ENCODE data around the gene PPP2R2B.

The PPP2R2B gene

DNA sequence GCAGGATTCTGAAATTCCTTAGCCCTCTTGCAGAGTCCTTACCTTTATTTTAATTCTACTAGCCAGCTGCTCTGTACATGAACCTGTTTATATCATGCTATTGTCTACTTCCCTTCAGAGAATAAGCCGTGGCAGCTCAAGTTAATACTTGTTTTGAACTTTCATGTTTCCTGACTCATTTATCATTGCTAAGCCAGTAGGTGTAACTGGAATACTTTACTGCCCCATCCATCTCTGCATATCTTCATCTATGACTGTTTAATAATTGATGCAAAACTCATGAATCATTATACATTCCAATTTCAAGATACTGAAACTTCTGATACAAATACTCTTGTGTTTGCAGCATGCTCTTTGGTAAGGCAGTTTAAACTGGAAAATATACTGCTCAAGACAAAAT lies 174.7 kb downstream of the PPP2R2B start:
- TF ChIP-seq CREB5 (CRISPR knock-in tag; IDR thresholded peaks at IDR 0.05; ENCODE audit: low read depth) (0 out of 2 replicates have a peak, but pooled peaks have one; percentile 13), RARB (CRISPR knock-in tag; IDR thresholded peaks at IDR 0.05) (0 out of 2 replicates have a peak, but pooled peaks have one; percentile 73), ISL1 (CRISPR knock-in tag; IDR thresholded peaks at IDR 0.05) (peak; percentile 94), PPARA (CRISPR knock-in tag; IDR thresholded peaks at IDR 0.05; ENCODE audit: borderline replicate concordance) (no peak), TOX (CRISPR knock-in tag; IDR thresholded peaks at IDR 0.05; ENCODE audit: borderline replicate concordance) (peak; percentile 86)

DNA sequence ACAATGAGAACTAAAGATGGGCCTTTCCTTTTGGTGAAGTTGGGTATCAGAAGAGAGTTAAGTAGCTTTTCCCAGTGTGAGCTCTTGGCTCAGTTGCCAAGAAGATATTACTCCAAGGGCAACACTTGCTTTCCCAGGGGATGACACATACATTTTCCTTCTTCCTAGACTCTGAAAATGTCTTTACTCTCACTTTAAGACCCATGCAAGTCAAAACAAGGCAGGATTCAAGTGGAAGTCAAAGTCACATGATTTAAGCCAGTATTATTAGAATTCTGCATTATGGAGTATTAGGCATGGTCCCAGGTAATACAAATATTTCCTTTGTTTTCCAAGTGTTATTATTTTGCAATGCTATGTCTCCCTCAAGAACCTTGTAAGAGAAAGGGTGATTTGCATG lies 175.1 kb downstream of the PPP2R2B start:
- TF ChIP-seq ZC3H10 (CRISPR knock-in tag; IDR thresholded peaks at IDR 0.05): no peak
- TF ChIP-seq ZNF8 (CRISPR knock-in tag; IDR thresholded peaks at IDR 0.05): no peak
- no peak for TF ChIP-seq ZNF70 (CRISPR knock-in tag; IDR thresholded peaks at IDR 0.05)
- TF ChIP-seq TOX (CRISPR knock-in tag; IDR thresholded peaks at IDR 0.05; ENCODE audit: borderline replicate concordance): no peak
- no peak for TF ChIP-seq CSDC2 (CRISPR knock-in tag; IDR thresholded peaks at IDR 0.05)
- no peak for TF ChIP-seq ZFP30 (CRISPR knock-in tag; IDR thresholded peaks at IDR 0.05)
- TF ChIP-seq BACH2 (CRISPR knock-in tag; IDR thresholded peaks at IDR 0.05; ENCODE audit: borderline replicate concordance): no peak
- no peak for TF ChIP-seq ARNTL (CRISPR knock-in tag; IDR thresholded peaks at IDR 0.05; ENCODE audit: borderline replicate concordance, low read depth)
- ATAC-seq: peak; percentile 13; the same call in 1 of the 3 replicates

More for the DNA sequence above, 174.7 kb downstream of the PPP2R2B start:
- peak; percentile 86 for ATAC-seq

- TF ChIP-seq TOX (CRISPR knock-in tag; IDR thresholded peaks at IDR 0.05; ENCODE audit: borderline replicate concordance): no peak
- no peak for TF ChIP-seq ZFP3 (CRISPR knock-in tag; IDR thresholded peaks at IDR 0.05)
- no peak for TF ChIP-seq PPARA (CRISPR knock-in tag; IDR thresholded peaks at IDR 0.05; ENCODE audit: borderline replicate concordance)
- no peak for TF ChIP-seq SNAI2 (CRISPR knock-in tag; IDR thresholded peaks at IDR 0.05)
- TF ChIP-seq RARB (CRISPR knock-in tag; IDR thresholded peaks at IDR 0.05): no peak
- no peak for TF ChIP-seq ZNF8 (CRISPR knock-in tag; IDR thresholded peaks at IDR 0.05)
- no peak for ATAC-seq
Observed at GRCh38 chr5:146699664-146700418, 178.7 kb downstream of the PPP2R2B start.

GRCh38 chr5:146699138-146699537 lies 179.4 kb downstream of the PPP2R2B start:
- ATAC-seq: no peak
- TF ChIP-seq, protein P1, sequence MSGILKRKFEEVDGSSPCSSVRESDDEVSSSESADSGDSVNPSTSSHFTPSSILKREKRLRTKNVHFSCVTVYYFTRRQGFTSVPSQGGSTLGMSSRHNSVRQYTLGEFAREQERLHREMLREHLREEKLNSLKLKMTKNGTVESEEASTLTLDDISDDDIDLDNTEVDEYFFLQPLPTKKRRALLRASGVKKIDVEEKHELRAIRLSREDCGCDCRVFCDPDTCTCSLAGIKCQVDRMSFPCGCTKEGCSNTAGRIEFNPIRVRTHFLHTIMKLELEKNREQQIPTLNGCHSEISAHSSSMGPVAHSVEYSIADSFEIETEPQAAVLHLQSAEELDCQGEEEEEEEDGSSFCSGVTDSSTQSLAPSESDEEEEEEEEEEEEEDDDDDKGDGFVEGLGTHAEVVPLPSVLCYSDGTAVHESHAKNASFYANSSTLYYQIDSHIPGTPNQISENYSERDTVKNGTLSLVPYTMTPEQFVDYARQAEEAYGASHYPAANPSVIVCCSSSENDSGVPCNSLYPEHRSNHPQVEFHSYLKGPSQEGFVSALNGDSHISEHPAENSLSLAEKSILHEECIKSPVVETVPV (CRISPR knock-in tag; IDR thresholded peaks at IDR 0.05): no peak
- TF ChIP-seq TCF4 (CRISPR knock-in tag; IDR thresholded peaks at IDR 0.05; ENCODE audit: borderline replicate concordance) (no peak), PATZ1 (CRISPR knock-in tag; IDR thresholded peaks at IDR 0.05; ENCODE audit: borderline replicate concordance) (no peak), ZNF8 (CRISPR knock-in tag; IDR thresholded peaks at IDR 0.05) (no peak), ZC3H10 (CRISPR knock-in tag; IDR thresholded peaks at IDR 0.05) (no peak), ESRRG (CRISPR knock-in tag; IDR thresholded peaks at IDR 0.05) (no peak), CREB5 (CRISPR knock-in tag; IDR thresholded peaks at IDR 0.05; ENCODE audit: low read depth) (no peak), ZFP30 (CRISPR knock-in tag; IDR thresholded peaks at IDR 0.05) (no peak), ARNTL (CRISPR knock-in tag; IDR thresholded peaks at IDR 0.05; ENCODE audit: borderline replicate concordance, low read depth) (no peak), ISL1 (CRISPR knock-in tag; IDR thresholded peaks at IDR 0.05) (no peak), PPARA (CRISPR knock-in tag; IDR thresholded peaks at IDR 0.05; ENCODE audit: borderline replicate concordance) (no peak)

DNA sequence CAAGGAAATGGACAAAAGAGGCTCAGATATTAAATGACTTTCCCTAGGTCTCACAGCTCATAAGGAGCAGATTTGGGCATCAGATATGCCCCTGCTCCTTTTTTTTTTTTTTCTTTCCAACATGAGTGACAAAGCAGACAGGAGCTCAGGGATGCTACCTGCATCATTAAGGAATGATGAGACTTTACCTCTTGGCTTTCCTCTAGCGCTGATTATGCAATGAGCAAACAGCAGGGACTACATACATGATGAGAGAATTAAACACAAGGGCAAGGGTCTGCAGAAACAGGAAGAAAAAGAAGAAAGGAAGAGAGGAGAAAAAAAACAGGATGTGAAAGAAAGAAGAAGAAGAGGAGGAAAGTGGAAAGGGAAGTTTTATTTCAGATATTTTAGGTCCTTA lies 179.9 kb downstream of the PPP2R2B start:
- ATAC-seq: no peak
- TF ChIP-seq ZFP3 (CRISPR knock-in tag; IDR thresholded peaks at IDR 0.05) (no peak), PPARA (CRISPR knock-in tag; IDR thresholded peaks at IDR 0.05; ENCODE audit: borderline replicate concordance) (no peak), CSDC2 (CRISPR knock-in tag; IDR thresholded peaks at IDR 0.05) (no peak), POU6F1 (CRISPR knock-in tag; IDR thresholded peaks at IDR 0.05; ENCODE audit: borderline replicate concordance, low read depth) (no peak), ZNF565 (CRISPR knock-in tag; conservative IDR thresholded peaks at IDR 0.05; ENCODE audit: low read depth) (no peak), BACH2 (CRISPR knock-in tag; IDR thresholded peaks at IDR 0.05; ENCODE audit: borderline replicate concordance) (no peak), GLIS3 (CRISPR knock-in tag; IDR thresholded peaks at IDR 0.05) (no peak), ZNF8 (CRISPR knock-in tag; IDR thresholded peaks at IDR 0.05) (no peak), PATZ1 (CRISPR knock-in tag; IDR thresholded peaks at IDR 0.05; ENCODE audit: borderline replicate concordance) (no peak)

Data from SK-N-SH treated with all-trans-retinoic acid at 6 μM for 48 hours (cell line).